ENCODE data around the gene GLI3.

The GLI3 gene

DNA sequence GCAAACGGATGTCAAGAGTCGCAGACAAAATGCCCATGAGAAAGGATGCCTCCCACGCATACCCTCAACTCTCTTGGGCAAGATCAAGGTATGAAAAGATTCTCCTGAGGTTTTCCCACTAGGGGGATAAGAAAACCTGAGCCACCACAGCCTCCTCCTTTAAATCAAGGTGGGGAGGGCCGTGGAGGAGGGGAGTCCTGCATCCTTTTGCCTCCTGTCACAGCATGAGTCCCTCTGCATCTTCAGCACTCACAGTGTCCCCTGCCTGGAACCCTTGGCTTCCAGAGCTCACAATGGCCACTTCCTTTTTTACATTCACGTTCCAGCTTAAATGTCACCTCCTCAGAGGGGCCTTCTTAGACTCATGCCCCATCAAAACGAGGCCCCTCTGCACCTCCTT, 207.6 kb downstream of the GLI3 start:
- Histone ChIP-seq H3K27ac (ENCODE audit: insufficient read depth, low read depth, low read length, poor library complexity, severe bottlenecking) (peak overlapping the region; percentile 28), H3K9me3 (ENCODE audit: control insufficient read depth, low read length) (no peaks in the 10 kb centered on the region), H3K4me3 (ENCODE audit: insufficient read depth, low read depth, low read length) (no peak overlapping the region), H3K4me1 (ENCODE audit: control insufficient read depth, insufficient read depth, low read length) (peaks cover under 1% of the 10 kb centered on the region), H3K36me3 (ENCODE audit: control insufficient read depth, insufficient read depth, low read length) (peaks cover 48% of the 10 kb centered on the region), H3K27me3 (ENCODE audit: control insufficient read depth, insufficient read depth, low read length, poor library complexity, severe bottlenecking) (no peaks in the 10 kb centered on the region)
- 69 to 81% methylated on average over 6 of the region's 6 CpGs for WGBS, 2 experiments

DNA sequence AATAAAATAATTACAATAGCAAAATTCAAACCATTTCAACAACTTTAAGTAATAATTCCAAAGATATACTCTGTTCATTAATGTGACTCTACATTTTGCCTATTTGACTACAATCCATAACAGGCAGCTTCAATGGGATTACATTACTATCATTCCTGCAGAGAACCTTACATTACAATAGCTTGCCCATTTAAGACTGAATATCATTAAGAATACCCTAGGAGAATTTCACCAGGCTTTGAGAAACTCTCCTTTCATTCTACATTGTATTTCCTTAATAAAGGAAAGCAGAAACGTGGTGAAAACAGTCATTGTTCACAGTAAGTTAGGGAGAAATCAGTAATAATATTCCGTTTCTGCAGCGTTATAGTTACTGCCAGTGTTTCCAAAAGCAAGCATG, 209.5 kb downstream of the GLI3 start:
- no peaks in the 10 kb centered on the region for H3K27me3 ChIP-seq (ENCODE audit: control insufficient read depth, insufficient read depth, low read length, poor library complexity, severe bottlenecking)
- no peak overlapping the region for H3K27ac ChIP-seq (ENCODE audit: insufficient read depth, low read depth, low read length, poor library complexity, severe bottlenecking)
- 38% methylated on average over 3 of the region's 3 CpGs for WGBS, 2 experiments
- H3K4me3 ChIP-seq (ENCODE audit: insufficient read depth, low read depth, low read length): no peak overlapping the region
- no peaks in the 10 kb centered on the region for H3K9me3 ChIP-seq (ENCODE audit: control insufficient read depth, low read length)
- H3K4me1 ChIP-seq (ENCODE audit: control insufficient read depth, insufficient read depth, low read length): peaks cover 6% of the 10 kb centered on the region
- peaks cover 48% of the 10 kb centered on the region for H3K36me3 ChIP-seq (ENCODE audit: control insufficient read depth, insufficient read depth, low read length)

DNA sequence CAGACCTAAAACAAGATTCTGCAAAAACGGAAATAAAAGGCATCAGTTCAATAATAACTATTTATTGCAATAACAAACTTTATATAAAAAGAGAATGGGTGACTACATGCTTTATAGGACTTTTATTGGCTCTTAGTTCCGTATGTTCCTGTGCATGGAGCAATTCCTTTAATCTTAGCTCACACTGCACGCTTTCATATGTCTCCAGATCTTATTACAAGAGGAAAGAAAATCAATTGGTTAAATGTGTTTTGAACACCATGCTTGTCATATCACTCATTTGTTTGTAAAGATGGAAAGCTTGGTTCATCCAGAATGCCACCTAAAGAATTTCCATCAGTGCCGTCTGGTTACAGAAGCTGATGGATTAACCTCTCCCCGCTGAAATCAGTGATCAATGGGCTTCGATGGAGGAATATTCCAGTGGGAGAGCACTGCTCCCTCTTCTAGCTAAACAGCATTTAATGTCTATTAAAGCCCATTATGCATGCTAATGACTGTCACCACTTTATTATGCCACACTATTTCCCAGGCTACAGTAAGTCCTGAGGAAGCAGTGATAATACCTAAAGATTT, 210.3 kb downstream of the GLI3 start:
- H3K4me1 ChIP-seq (ENCODE audit: control insufficient read depth, insufficient read depth, low read length): peaks cover 6% of the 10 kb centered on the region
- H3K27ac ChIP-seq (ENCODE audit: insufficient read depth, low read depth, low read length, poor library complexity, severe bottlenecking): no peak overlapping the region
- H3K9me3 ChIP-seq (ENCODE audit: control insufficient read depth, low read length): no peaks in the 10 kb centered on the region
- no peak overlapping the region for H3K4me3 ChIP-seq (ENCODE audit: insufficient read depth, low read depth, low read length)
- no peaks in the 10 kb centered on the region for H3K27me3 ChIP-seq (ENCODE audit: control insufficient read depth, insufficient read depth, low read length, poor library complexity, severe bottlenecking)
- peaks cover 50% of the 10 kb centered on the region for H3K36me3 ChIP-seq (ENCODE audit: control insufficient read depth, insufficient read depth, low read length)
- 92 to 98% methylated on average over 5 to 6 of the region's 6 CpGs for WGBS, 2 experiments

DNA sequence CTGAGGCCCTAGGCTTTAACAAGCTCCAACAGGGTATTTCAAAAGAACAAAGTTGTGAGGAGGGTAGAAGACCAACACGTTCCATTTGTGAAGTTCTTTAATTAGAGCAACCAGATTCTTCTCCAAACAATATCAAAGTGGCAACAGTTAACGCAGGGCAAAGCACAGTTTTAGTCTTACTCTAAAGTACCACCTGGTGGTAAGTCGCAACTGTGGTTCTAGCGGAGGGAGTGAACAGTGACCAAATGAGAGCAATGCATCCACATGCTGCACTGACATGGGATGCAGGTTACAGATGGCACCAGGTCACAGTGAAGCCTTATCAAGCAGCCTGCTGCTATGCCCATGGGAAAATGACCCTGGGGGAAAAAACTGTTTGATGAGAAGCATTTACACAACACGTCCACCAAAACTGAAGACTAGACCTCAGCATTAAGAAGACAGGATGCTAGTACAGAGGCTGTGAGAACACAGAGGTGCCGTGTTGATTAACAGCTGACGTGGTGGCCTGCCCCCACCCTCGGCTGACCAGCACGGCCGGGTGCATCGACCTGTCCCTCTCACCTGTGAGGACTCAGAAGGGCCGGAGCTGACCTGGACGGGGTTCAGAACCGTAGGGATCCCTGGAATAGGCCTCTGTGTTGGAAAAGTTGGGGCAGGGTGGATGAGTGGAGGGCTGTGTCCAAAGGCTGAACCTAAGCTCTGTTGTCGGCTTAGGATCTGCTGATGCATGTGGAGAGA, 211.2 kb downstream of the GLI3 start:
- no peaks in the 10 kb centered on the region for H3K9me3 ChIP-seq (ENCODE audit: control insufficient read depth, low read length)
- peaks cover 6% of the 10 kb centered on the region for H3K4me1 ChIP-seq (ENCODE audit: control insufficient read depth, insufficient read depth, low read length)
- WGBS, 2 experiments: 94 to 95% methylated on average over 15 of the region's 15 CpGs
- H3K27ac ChIP-seq (ENCODE audit: insufficient read depth, low read depth, low read length, poor library complexity, severe bottlenecking): no peak overlapping the region
- H3K4me3 ChIP-seq (ENCODE audit: insufficient read depth, low read depth, low read length): no peak overlapping the region
- H3K36me3 ChIP-seq (ENCODE audit: control insufficient read depth, insufficient read depth, low read length): peaks cover 50% of the 10 kb centered on the region
- H3K27me3 ChIP-seq (ENCODE audit: control insufficient read depth, insufficient read depth, low read length, poor library complexity, severe bottlenecking): no peaks in the 10 kb centered on the region

DNA sequence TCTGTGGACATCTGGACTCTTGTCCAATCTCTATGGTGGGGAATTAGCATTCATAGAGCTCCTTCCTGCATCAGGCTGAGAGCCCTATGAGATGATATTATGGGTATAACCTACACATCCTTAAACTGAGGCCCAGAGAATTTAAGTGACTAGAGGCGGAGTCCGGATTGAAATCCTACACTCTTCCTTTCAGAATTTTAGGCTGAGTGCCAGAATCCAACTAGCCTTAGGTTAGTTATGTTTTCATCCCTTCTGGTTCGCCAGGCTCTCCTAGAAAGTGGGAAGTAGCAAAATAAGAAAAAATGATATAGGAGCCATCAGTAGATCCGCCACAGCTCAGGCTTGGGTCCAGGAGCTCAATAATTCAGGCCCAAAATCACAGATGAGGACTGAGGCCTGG, 212.5 kb downstream of the GLI3 start:
- Histone ChIP-seq H3K27ac (ENCODE audit: insufficient read depth, low read depth, low read length, poor library complexity, severe bottlenecking) (no peak overlapping the region), H3K4me3 (ENCODE audit: insufficient read depth, low read depth, low read length) (no peak overlapping the region), H3K4me1 (ENCODE audit: control insufficient read depth, insufficient read depth, low read length) (peaks cover 6% of the 10 kb centered on the region), H3K27me3 (ENCODE audit: control insufficient read depth, insufficient read depth, low read length, poor library complexity, severe bottlenecking) (no peaks in the 10 kb centered on the region), H3K9me3 (ENCODE audit: control insufficient read depth, low read length) (no peaks in the 10 kb centered on the region), H3K36me3 (ENCODE audit: control insufficient read depth, insufficient read depth, low read length) (peaks cover 50% of the 10 kb centered on the region)
- WGBS, 2 experiments: 97 to 98% methylated on average over 4 of the region's 4 CpGs

DNA sequence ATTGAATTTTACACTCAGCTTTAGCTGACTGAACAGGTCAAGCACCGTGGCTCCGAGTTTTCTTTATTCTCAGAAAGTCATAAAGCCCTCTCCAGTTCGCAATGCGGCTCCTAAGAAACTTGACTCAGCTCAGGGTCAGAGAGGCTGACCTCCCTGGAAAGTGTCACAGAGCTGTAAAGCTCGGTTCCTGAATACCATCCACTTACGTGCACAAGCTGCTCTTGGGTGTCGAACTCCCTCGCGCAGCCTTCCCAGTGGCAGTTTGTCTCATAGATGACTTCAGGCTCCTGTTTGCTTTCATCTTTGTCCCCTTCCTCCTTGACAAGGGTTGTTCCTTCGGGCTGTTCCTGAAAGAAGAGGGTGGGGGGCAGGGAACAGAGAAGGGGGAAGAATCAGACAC, 213.7 kb downstream of the GLI3 start:
- peaks cover 6% of the 10 kb centered on the region for H3K4me1 ChIP-seq (ENCODE audit: control insufficient read depth, insufficient read depth, low read length)
- H3K27ac ChIP-seq (ENCODE audit: insufficient read depth, low read depth, low read length, poor library complexity, severe bottlenecking): no peak overlapping the region
- no peaks in the 10 kb centered on the region for H3K27me3 ChIP-seq (ENCODE audit: control insufficient read depth, insufficient read depth, low read length, poor library complexity, severe bottlenecking)
- H3K9me3 ChIP-seq (ENCODE audit: control insufficient read depth, low read length): no peaks in the 10 kb centered on the region
- 84 to 87% methylated on average over 9 to 10 of the region's 10 CpGs for WGBS, 2 experiments
- H3K36me3 ChIP-seq (ENCODE audit: control insufficient read depth, insufficient read depth, low read length): peaks cover 62% of the 10 kb centered on the region
- no peak overlapping the region for H3K4me3 ChIP-seq (ENCODE audit: insufficient read depth, low read depth, low read length)

DNA sequence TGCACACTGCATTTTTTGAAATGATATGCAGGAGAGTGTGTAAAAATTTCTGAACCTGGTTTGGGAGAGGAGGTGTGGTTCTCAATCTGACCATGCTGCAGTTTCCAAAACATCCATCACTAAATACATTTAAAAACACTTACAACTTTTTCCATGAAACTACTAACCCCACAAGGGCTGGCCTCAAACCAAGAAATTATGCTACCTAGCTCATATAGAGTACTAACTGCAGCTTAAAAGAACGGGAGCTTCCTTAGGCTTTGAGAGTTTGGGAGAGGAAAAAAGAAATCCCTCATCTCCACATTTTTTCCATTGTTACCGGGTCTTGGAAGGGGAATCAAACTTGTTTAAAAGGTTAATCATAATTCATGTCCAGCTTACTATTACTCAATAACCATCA, 214.2 kb downstream of the GLI3 start:
- Histone ChIP-seq H3K4me3 (ENCODE audit: insufficient read depth, low read depth, low read length) (no peak overlapping the region), H3K27ac (ENCODE audit: insufficient read depth, low read depth, low read length, poor library complexity, severe bottlenecking) (no peak overlapping the region), H3K36me3 (ENCODE audit: control insufficient read depth, insufficient read depth, low read length) (peaks cover 65% of the 10 kb centered on the region), H3K4me1 (ENCODE audit: control insufficient read depth, insufficient read depth, low read length) (peaks cover 6% of the 10 kb centered on the region), H3K27me3 (ENCODE audit: control insufficient read depth, insufficient read depth, low read length, poor library complexity, severe bottlenecking) (no peaks in the 10 kb centered on the region), H3K9me3 (ENCODE audit: control insufficient read depth, low read length) (no peaks in the 10 kb centered on the region)
- 79 to 94% methylated on average over 1 to 2 of the region's 2 CpGs for WGBS, 2 experiments

DNA sequence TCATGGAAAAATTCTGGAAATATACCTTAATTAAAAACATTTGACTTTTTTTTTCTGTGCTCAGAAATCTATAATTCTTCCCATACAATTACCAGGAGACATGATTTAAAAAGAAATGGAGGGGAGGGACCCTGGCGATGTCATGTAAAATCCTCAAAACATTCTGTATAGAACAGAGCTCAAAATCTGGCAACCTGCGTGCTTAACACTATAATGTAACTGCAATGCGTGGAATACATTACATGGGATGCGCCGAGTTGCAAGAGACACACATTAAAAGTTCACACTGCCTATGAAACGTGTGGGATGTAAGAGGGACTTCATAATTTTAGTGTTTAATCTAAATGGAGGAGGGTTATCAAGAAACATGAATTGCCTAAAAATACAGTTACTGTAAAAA, 215.0 kb downstream of the GLI3 start:
- peaks cover 68% of the 10 kb centered on the region for H3K36me3 ChIP-seq (ENCODE audit: control insufficient read depth, insufficient read depth, low read length)
- no peak overlapping the region for H3K27ac ChIP-seq (ENCODE audit: insufficient read depth, low read depth, low read length, poor library complexity, severe bottlenecking)
- no peaks in the 10 kb centered on the region for H3K9me3 ChIP-seq (ENCODE audit: control insufficient read depth, low read length)
- no peaks in the 10 kb centered on the region for H3K27me3 ChIP-seq (ENCODE audit: control insufficient read depth, insufficient read depth, low read length, poor library complexity, severe bottlenecking)
- H3K4me1 ChIP-seq (ENCODE audit: control insufficient read depth, insufficient read depth, low read length): peaks cover 6% of the 10 kb centered on the region
- 80 to 81% methylated on average over 6 of the region's 6 CpGs for WGBS, 2 experiments
- no peak overlapping the region for H3K4me3 ChIP-seq (ENCODE audit: insufficient read depth, low read depth, low read length)

DNA sequence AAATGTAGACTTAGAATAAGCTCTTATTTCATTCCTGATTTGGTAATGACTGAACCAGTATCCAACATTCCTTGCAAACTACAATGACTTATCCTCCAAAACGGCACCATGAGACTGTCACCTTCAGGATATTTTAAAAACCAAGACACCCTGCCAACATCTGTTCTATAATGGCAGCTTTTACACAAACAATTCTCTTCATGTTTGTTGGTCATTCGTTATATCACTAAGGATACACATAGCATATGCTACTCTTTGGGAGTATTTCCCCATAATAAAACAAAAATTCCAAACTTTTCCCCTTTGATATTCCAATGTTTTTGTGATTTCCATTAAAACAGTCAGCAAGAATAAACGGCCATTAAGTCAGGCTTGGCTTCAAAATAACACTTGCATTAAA, 215.4 kb downstream of the GLI3 start:
- no peak overlapping the region for H3K27ac ChIP-seq (ENCODE audit: insufficient read depth, low read depth, low read length, poor library complexity, severe bottlenecking)
- peaks cover 72% of the 10 kb centered on the region for H3K36me3 ChIP-seq (ENCODE audit: control insufficient read depth, insufficient read depth, low read length)
- H3K4me3 ChIP-seq (ENCODE audit: insufficient read depth, low read depth, low read length): no peak overlapping the region
- H3K4me1 ChIP-seq (ENCODE audit: control insufficient read depth, insufficient read depth, low read length): peaks cover 6% of the 10 kb centered on the region
- peaks cover 3% of the 10 kb centered on the region for H3K9me3 ChIP-seq (ENCODE audit: control insufficient read depth, low read length)
- WGBS, 2 experiments: 87 to 93% methylated on average over 3 of the region's 3 CpGs
- no peaks in the 10 kb centered on the region for H3K27me3 ChIP-seq (ENCODE audit: control insufficient read depth, insufficient read depth, low read length, poor library complexity, severe bottlenecking)

DNA sequence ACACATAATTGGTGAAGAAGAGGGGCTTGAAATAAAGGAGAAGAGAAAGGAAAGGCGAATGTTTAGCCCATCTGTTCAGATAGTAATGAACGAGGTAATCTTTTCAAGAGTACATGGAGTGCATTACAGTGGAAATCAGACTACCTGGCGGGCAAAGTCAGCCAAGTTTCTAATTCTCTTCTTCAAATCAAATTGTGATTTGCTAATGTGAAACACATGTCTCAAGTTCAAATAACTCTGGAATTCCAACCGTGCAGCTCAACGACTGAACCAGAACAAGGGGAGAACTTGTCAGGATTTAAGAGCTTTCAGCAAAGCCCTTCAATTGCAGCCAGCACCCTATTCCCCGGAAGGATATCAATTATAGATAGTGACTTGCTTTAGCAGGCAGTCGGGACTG, 216.9 kb downstream of the GLI3 start:
- H3K4me3 ChIP-seq (ENCODE audit: insufficient read depth, low read depth, low read length): no peak overlapping the region
- peaks cover 72% of the 10 kb centered on the region for H3K36me3 ChIP-seq (ENCODE audit: control insufficient read depth, insufficient read depth, low read length)
- H3K27me3 ChIP-seq (ENCODE audit: control insufficient read depth, insufficient read depth, low read length, poor library complexity, severe bottlenecking): no peaks in the 10 kb centered on the region
- peaks cover 6% of the 10 kb centered on the region for H3K4me1 ChIP-seq (ENCODE audit: control insufficient read depth, insufficient read depth, low read length)
- no peak overlapping the region for H3K27ac ChIP-seq (ENCODE audit: insufficient read depth, low read depth, low read length, poor library complexity, severe bottlenecking)
- peaks cover 3% of the 10 kb centered on the region for H3K9me3 ChIP-seq (ENCODE audit: control insufficient read depth, low read length)
- WGBS, 2 experiments: 95 to 96% methylated on average over 7 of the region's 7 CpGs

All from ectodermal cell (in vitro differentiated cells).